RCC 7860 (cell line): ENCODE measurements around the gene AMACR.
"Not testable (repeated sequence)": the region's sequence is repeated elsewhere in the genome, so short reads cannot be mapped to it uniquely, and the experiment has no call there.

Source experiments
- DNase-seq: peaks from one replicate; pipeline ENCODE4 v3.0.0-alpha.2; 2015; ENCODE audit warnings: low spot score
- FAIRE-seq: peaks from 2 replicates; lab custom pipeline; 2012; peaks lifted over from hg19 to GRCh38; lab: Jason Lieb, UNC

AMACR gene

GRCh38 chr5:33975852-33976251, 32.0 kb downstream of the AMACR start:
- DNase-seq (no peak), FAIRE-seq (no peak)

DNA sequence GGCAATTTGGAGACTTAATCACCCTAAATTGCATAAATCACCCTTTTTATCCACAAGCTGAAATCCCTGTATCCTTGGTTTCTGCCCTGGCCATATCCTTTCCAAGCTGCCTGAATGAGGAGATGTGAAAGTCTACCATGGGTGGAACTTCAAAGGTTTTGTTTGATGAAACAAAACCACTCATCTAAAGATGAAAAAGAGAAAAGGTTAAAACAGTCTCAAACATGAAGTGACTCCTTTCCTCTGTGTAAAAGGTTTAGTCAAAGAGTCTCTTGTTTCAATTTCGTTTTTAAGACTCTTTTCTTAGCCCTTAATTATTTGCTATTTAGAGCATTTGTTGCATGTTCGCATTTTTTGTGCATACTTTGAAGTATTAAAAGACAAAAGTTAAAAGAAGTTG, 34.6 kb downstream of the AMACR start:
- no peak for DNase-seq
- no peak for FAIRE-seq

DNA sequence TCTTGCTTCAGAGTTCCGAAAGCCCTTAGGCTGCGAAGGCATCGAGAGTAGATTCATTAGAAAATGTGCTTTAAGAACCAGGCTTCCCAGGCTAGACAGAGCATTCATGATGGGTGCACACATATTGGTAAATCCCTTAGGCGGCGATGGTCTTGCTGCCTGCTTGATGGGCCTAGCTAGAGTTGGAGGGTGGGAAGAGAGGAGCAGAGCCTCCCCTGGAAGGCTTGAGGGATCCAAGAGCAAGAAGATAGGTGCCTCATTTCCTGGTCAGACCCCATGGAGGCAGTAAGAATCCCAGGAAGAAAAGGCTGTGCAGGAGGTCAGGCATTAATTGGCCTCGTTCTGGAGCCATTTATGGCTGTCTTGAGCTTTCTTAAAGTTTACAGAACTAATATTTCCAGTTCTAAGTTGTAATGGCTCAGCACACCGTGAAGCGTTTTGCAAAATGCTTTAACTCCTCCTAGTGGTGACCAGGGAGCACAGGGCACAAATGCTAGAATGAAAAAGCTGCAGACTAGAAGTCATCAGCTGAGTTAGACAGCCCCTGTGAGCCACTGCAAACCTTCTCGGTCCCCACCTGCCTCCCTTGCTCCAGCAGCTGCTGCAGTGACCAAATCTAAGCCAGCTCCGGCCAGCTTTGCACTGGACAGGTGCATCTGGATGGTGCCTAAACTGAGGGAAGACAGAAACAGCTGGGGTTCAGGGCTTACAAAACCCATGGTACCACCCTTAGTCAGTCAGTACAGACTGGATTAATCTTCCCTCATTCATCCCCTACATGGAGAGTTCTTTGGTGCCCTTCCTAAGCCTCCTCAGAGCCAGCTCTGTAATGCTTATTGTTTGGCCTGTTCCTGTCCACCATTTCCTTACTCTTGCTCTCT, 38.0 kb downstream of the AMACR start:
- FAIRE-seq = no peak
- peak; percentile 33 for DNase-seq

GRCh38 chr5:33968211-33969005, 39.4 kb downstream of the AMACR start:
- FAIRE-seq (no peak), DNase-seq (no peak)

GRCh38 chr5:33966805-33967204, 41.0 kb downstream of the AMACR start:
- FAIRE-seq = no peak
- no peak for DNase-seq

- FAIRE-seq (no peak), DNase-seq (no peak)
These were observed 43.6 kb downstream of the AMACR start for GRCh38 chr5:33964132-33964700.

DNA sequence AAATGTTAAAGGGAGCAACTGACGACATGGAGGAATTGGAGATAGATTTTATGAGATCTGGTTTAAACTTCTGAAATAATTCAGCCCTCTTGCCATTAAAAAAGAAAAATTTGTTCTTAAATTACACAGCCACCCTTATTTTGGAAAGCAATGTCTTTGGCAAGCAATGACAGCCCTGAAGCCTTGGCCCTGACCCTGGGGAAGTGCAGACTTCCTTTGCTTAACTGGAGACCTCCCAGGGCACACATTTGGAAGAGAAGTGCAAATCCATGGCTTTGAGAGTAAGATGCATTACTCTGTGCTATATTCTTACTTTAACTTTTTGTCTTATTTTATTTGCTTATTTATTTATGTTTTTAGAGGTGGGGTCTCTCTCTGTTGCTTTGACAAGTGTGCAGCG, 49.7 kb downstream of the AMACR start:
- no peak for FAIRE-seq
- no peak for DNase-seq

DNA sequence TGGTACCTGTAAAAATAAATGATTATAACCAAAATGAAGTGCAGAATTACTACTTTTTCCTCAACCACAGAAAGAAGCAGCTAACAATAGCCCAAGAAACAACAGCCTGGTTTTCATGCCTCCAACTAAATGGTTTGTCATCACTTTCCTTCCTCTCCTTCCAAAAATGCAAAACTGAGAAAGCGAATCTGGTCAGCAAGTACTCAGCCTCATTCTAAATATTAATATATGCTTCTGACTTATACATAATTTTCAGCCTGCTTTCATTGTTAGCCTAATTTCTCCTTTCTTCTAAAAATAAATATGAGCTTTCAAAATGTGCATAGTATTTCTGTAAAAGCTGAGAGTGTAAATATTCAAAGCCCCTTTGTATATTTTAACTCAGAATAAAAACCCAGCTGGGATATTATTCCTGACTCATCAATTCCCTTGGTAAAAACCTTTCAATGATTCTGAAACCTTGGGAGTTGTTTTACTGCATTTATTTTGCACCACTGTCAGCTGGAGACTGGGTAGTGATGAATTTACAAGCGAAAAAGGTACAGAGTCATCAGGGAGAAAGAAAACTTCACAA, 50.2 kb downstream of the AMACR start:
- DNase-seq = no peak
- no peak for FAIRE-seq

DNA sequence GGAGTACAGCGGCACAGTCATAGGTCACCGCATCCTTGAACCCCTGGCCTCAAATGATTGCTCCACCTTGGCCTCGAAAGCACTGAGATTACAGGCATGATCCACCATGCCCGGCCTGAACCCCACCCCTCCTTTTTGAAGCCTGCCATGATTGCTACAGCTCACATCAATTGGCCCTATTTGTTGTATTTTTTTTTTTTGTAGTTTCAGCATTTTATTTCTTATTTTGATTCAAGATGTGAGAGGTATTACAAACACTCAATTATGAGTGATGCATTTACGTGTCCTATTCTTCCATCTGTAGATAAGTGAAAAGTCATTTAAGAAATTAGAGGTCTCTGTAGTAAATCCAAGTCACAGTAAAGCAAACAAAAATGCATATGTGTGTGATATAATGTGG, 55.7 kb downstream of the AMACR start:
- DNase-seq, FAIRE-seq: not testable (repeated sequence)

GRCh38 chr5:33944543-33945132, 63.2 kb downstream of the AMACR start:
- FAIRE-seq (no peak), DNase-seq (no peak)

GRCh38 chr5:33941090-33941489, 66.8 kb downstream of the AMACR start:
- DNase-seq = no peak
- no peak for FAIRE-seq

GRCh38 chr5:33939556-33940262, 68.1 kb downstream of the AMACR start:
- FAIRE-seq (no peak), DNase-seq (no peak)

- DNase-seq (no peak), FAIRE-seq (no peak)
These were observed 69.0 kb downstream of the AMACR start for GRCh38 chr5:33938881-33939280.

DNA sequence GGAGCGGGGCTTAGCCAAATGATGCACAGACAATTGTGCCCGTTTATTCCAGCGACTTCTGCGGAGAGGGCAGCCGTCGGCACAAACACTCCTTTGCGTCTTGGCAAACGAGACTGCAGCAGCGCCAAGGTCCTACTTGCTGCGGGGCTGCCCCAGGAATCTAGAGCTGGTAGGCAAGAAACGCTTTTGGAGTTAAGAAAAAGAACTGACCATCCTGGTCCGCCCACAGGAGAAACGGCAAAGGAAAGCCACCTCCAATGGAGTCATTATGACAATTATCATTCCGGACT, 69.4 kb downstream of the AMACR start:
- DNase-seq (no peak), FAIRE-seq (no peak)

GRCh38 chr5:33937707-33938506, 69.9 kb downstream of the AMACR start:
- DNase-seq (no peak), FAIRE-seq (no peak)

DNA sequence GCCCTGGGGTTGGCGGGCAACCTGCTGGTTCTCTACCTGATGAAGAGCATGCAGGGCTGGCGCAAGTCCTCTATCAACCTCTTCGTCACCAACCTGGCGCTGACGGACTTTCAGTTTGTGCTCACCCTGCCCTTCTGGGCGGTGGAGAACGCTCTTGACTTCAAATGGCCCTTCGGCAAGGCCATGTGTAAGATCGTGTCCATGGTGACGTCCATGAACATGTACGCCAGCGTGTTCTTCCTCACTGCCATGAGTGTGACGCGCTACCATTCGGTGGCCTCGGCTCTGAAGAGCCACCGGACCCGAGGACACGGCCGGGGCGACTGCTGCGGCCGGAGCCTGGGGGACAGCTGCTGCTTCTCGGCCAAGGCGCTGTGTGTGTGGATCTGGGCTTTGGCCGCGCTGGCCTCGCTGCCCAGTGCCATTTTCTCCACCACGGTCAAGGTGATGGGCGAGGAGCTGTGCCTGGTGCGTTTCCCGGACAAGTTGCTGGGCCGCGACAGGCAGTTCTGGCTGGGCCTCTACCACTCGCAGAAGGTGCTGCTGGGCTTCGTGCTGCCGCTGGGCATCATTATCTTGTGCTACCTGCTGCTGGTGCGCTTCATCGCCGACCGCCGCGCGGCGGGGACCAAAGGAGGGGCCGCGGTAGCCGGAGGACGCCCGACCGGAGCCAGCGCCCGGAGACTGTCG, 70.7 kb downstream of the AMACR start:
- FAIRE-seq (no peak), DNase-seq (no peak)

DNA sequence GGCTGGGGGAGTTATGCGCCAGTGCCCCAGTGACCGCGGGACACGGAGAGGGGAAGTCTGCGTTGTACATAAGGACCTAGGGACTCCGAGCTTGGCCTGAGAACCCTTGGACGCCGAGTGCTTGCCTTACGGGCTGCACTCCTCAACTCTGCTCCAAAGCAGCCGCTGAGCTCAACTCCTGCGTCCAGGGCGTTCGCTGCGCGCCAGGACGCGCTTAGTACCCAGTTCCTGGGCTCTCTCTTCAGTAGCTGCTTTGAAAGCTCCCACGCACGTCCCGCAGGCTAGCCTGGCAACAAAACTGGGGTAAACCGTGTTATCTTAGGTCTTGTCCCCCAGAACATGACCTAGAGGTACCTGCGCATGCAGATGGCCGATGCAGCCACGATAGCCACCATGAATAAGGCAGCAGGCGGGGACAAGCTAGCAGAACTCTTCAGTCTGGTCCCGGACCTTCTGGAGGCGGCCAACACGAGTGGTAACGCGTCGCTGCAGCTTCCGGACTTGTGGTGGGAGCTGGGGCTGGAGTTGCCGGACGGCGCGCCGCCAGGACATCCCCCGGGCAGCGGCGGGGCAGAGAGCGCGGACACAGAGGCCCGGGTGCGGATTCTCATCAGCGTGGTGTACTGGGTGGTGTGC, 71.4 kb downstream of the AMACR start, which contains the start of gene RXFP3:
RXFP3 (plus strand) TSS at position 6 of the 636 bp plus-strand sequence; CDS start at position 361, 355 bp downstream.
- no peak for DNase-seq
- FAIRE-seq = no peak
